ENCODE results near the gene ZNF266.

DNA sequence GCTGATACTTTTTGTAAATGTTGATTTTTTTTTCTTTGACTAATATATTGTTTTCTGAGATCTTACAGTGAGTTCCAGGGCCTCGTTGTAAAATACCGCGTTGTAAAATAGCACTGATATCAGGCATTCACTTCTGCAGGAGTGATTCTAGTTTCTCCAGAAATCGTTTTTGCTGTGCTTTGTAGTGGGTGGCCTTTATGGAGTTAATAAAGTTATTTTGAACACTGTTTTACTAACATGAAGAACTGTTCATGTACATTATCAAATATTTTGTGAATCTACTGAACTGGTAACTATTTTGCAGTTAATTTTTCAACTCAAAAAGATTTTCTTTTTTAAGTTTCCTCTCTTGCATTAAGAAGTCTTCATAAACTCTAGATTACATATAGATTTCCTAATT lies 985 bp upstream of the ZNF266 start:
- TF ChIP-seq, protein P1, sequence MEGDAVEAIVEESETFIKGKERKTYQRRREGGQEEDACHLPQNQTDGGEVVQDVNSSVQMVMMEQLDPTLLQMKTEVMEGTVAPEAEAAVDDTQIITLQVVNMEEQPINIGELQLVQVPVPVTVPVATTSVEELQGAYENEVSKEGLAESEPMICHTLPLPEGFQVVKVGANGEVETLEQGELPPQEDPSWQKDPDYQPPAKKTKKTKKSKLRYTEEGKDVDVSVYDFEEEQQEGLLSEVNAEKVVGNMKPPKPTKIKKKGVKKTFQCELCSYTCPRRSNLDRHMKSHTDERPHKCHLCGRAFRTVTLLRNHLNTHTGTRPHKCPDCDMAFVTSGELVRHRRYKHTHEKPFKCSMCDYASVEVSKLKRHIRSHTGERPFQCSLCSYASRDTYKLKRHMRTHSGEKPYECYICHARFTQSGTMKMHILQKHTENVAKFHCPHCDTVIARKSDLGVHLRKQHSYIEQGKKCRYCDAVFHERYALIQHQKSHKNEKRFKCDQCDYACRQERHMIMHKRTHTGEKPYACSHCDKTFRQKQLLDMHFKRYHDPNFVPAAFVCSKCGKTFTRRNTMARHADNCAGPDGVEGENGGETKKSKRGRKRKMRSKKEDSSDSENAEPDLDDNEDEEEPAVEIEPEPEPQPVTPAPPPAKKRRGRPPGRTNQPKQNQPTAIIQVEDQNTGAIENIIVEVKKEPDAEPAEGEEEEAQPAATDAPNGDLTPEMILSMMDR (IDR thresholded peaks at IDR 0.05; ENCODE audit: low read depth, low read length) = no peak
- no peak for TF ChIP-seq EZH2phosphoT487 (IDR thresholded peaks at IDR 0.05; ENCODE audit: low read depth)
